K562 (cell line): ENCODE measurements around the gene IFITM2. TPM values are rescaled to one million over a fixed set of nuclear protein-coding genes. Genes with fewer than 3 reads are reported as not detected.

Experiments used
- ARID3B ChIP-seq: fragments of 250-450 bp; sonication (Bioruptor Pico); IDR thresholded peaks from 2 replicates; pipeline ENCODE4 v1.4.0; 2020; ENCODE audit warnings: borderline replicate concordance
- BACH1 ChIP-seq: fragments of 200-800 bp; sonication (Bioruptor generic); IDR thresholded peaks from 2 replicates; pipeline ENCODE4 v1.6.1; 2016; ENCODE audit warnings: missing genetic modification characterization, missing compliant biosample characterization
- BCOR ChIP-seq: fragments of 450-650 bp; IDR thresholded peaks from 2 replicates; pipeline ENCODE4 v1.6.1; 2016
- BMI1 ChIP-seq: fragments of 150-350 bp; IDR thresholded peaks from 2 replicates; pipeline ENCODE4 v1.6.1; 2014; ENCODE audit warnings: low read length
- CBX1 ChIP-seq: sonication (generic); IDR thresholded peaks from 2 replicates; pipeline ENCODE4 v1.6.1; 2016; ENCODE audit warnings: antibody characterized with exemption, low read depth, mild to moderate bottlenecking
- CCAR2 ChIP-seq: fragments of 200-400 bp; formaldehyde crosslinking; IDR thresholded peaks from 2 replicates; pipeline ENCODE4 v1.6.1; 2017; ENCODE audit warnings: mild to moderate bottlenecking, low read depth, low read length
- CCNT2 ChIP-seq: IDR thresholded peaks from 2 replicates; pipeline ENCODE4 v1.6.1; 2011; ENCODE audit warnings: borderline replicate concordance, low read depth, mild to moderate bottlenecking, moderate library complexity, mixed read lengths, low read length; ENCODE audit not compliant: insufficient read length; ENCODE audit errors: extremely low read depth
- E2F8 ChIP-seq: fragments of 450-650 bp; IDR thresholded peaks from 2 replicates; pipeline ENCODE4 v1.7.1; 2018; ENCODE audit warnings: mild to moderate bottlenecking, low read depth; ENCODE audit not compliant: partially characterized antibody
- GTF2E2 ChIP-seq: fragments of 200-800 bp; sonication (Bioruptor generic); IDR thresholded peaks from 2 replicates; pipeline ENCODE4 v1.6.1; 2016; ENCODE audit warnings: missing genetic modification characterization, missing compliant biosample characterization
- IRF1 ChIP-seq: sonication (generic); formaldehyde crosslinking; IDR thresholded peaks from 2 replicates; pipeline ENCODE4 v1.8.0; 2022; ENCODE audit warnings: missing genetic modification reagents, mild to moderate bottlenecking, borderline replicate concordance
- MLLT1 ChIP-seq, 2 experiments: fragments of 450-650 bp; IDR thresholded peaks; 2 replicates each; pipeline ENCODE4 v1.6.1; 2016
- NFE2 ChIP-seq: IDR thresholded peaks from 2 replicates; pipeline ENCODE4 v1.6.1; 2014; ENCODE audit warnings: antibody characterized with exemption, low read depth
- PCBP2 ChIP-seq: fragments of 200-400 bp; formaldehyde crosslinking; IDR thresholded peaks from 2 replicates; pipeline ENCODE4 v1.6.1; 2018; ENCODE audit warnings: low read length, low read depth, mild to moderate bottlenecking, moderate library complexity; ENCODE audit not compliant: poor library complexity, severe bottlenecking
- PHF20 ChIP-seq: fragments of 450-650 bp; IDR thresholded peaks from 2 replicates; pipeline ENCODE4 v1.6.1; 2018; ENCODE audit not compliant: partially characterized antibody
- RBM39 ChIP-seq: fragments of 200-400 bp; formaldehyde crosslinking; optimal IDR thresholded peaks from 2 replicates; pipeline ENCODE3; 2018; ENCODE audit warnings: low read depth, low read length
- SMAD2 ChIP-seq: fragments of 150-350 bp; IDR thresholded peaks from 2 replicates; pipeline ENCODE4 v1.6.1; 2014; ENCODE audit warnings: low read depth, mild to moderate bottlenecking, low read length
- SRSF7 ChIP-seq: fragments of 200-400 bp; formaldehyde crosslinking; optimal IDR thresholded peaks from 2 replicates; pipeline ENCODE3; 2017; ENCODE audit warnings: mild to moderate bottlenecking, low read depth, low read length
- ZNF239 ChIP-seq: fragments of 250-450 bp; sonication (Bioruptor Pico); IDR thresholded peaks from 2 replicates; pipeline ENCODE4 v1.4.0; 2020; ENCODE audit warnings: mild to moderate bottlenecking
- ZNF280A ChIP-seq: fragments of 450-650 bp; IDR thresholded peaks from 2 replicates; pipeline ENCODE4 v1.6.1; 2018; ENCODE audit warnings: mild to moderate bottlenecking, low read depth; ENCODE audit not compliant: partially characterized antibody
- ZNF696 ChIP-seq: fragments of 250-450 bp; sonication (Bioruptor Pico); conservative IDR thresholded peaks from 2 replicates; pipeline ENCODE4 v1.4.0; 2020; ENCODE audit warnings: mild to moderate bottlenecking, moderate library complexity
- polyA plus RNA-seq, 8 experiments: library from polyadenylated mRNA; depleted of rRNA in 4 of 8; stranded (reverse) in 5 of 8; unstranded in 3 of 8; fragments of >200 nt; fragmentation: Nextera tagmentation in 2 of 8; fragmentation: Illumina TruSeq in 1 of 8; extraction: Ambion mirVana in 2 of 8; extraction: Trizol in 1 of 8; gene quantifications; 2 replicates each; pipeline versions ENCODE4 v1.2.1 to v1.2.3, GENCODE V29; 2011 to 2014; ENCODE audit warnings: inconsistent platforms in 1 of 8, missing spikeins in 1 of 8
- total RNA-seq, 7 experiments: library from RNA; depleted of rRNA in 6 of 7; stranded (reverse); fragments of >200 nt in 6 of 7; fragmentation: Illumina TruSeq in 2 of 7; extraction: Trizol in 2 of 7; gene quantifications; 2 replicates each; pipeline versions ENCODE4 v1.2.1 to v1.2.3, GENCODE V29; 2011 to 2021; ENCODE audit warnings: low replicate concordance in 1 of 7

IFITM2 gene
- total and polyA plus RNA-seq, 9 of the 15 experiments (the other 6 are each of a cell fraction or from before 2014, with no cell fraction given) = 52.8 to 4,872 (median 356) TPM

- TF ChIP-seq BMI1 (no peak), CCAR2 (no peak), RBM39 (no peak), GTF2E2 (tag) (no peak), ZNF239 (CRISPR knock-in tag) (0 out of 2 replicates have a peak, but pooled peaks have one; percentile 12), CBX1 (0 out of 2 replicates have a peak, but pooled peaks have one; percentile 18), IRF1 (CRISPR knock-in tag) (no peak), BCOR (no peak), MLLT1 (IDR thresholded peaks at IDR 0.05) (0 out of 4 replicates have a peak, but pooled peaks of 1 of the 2 experiments have one; percentile 51), E2F8 (no peak), SMAD2 (no peak), ZNF280A (no peak), ZNF696 (CRISPR knock-in tag) (no peak), ARID3B (CRISPR knock-in tag) (no peak), PCBP2 (no peak), BACH1 (tag) (no peak), CCNT2 (no peak), PHF20 (no peak), NFE2 (no peak), SRSF7 (no peak)
Measured at GRCh38 chr11:316031-316701, 8.6 kb downstream of the IFITM2 start (continued).
